NAMALWA (cell line): ENCODE data around the gene PLCG1.
"Not testable (repeated sequence)": the region's sequence is repeated elsewhere in the genome, so short reads cannot be mapped to it uniquely, and the experiment has no call there.

Source experiments
- DNase-seq: peaks from one replicate; pipeline ENCODE4 v3.0.0-alpha.2; 2015; ENCODE audit warnings: low spot score

PLCG1 gene

GRCh38 chr20:41136680-41137613 lies at the start of gene PLCG1:
Gene PLCG1, plus strand, starts transcription at chr20:41137543. Its CDS starts 99 bp downstream, at chr20:41137642.
- DNase-seq, result peak; percentile 86

GRCh38 chr20:41087777-41088176 lies 49.6 kb upstream of the PLCG1 start:
- DNase-seq, result no peak

GRCh38 chr20:41089555-41089954 lies 47.8 kb upstream of the PLCG1 start:
- no peak for DNase-seq

GRCh38 chr20:41091927-41092326 lies 45.4 kb upstream of the PLCG1 start:
- DNase-seq, result no peak

- DNase-seq, result peak; percentile 28
Observed at GRCh38 chr20:41094353-41095055, 42.8 kb upstream of the PLCG1 start.

GRCh38 chr20:41095110-41095969 lies 42.0 kb upstream of the PLCG1 start:
- peak; percentile 77 for DNase-seq

- no peak for DNase-seq
Observed at GRCh38 chr20:41098703-41099250, 38.6 kb upstream of the PLCG1 start.

GRCh38 chr20:41100001-41100480 lies 37.3 kb upstream of the PLCG1 start:
- no peak for DNase-seq

GRCh38 chr20:41101660-41102059 lies 35.7 kb upstream of the PLCG1 start:
- no peak for DNase-seq

- DNase-seq, result no peak
Observed at GRCh38 chr20:41108531-41108930, 28.8 kb upstream of the PLCG1 start.

GRCh38 chr20:41110012-41110411 lies 27.3 kb upstream of the PLCG1 start:
- no peak for DNase-seq

GRCh38 chr20:41110930-41111577 lies 26.3 kb upstream of the PLCG1 start:
- no peak for DNase-seq

GRCh38 chr20:41111578-41111951 lies 25.8 kb upstream of the PLCG1 start:
- no peak for DNase-seq

GRCh38 chr20:41116282-41116956 lies 20.9 kb upstream of the PLCG1 start:
- no peak for DNase-seq

GRCh38 chr20:41118159-41118558 lies 19.2 kb upstream of the PLCG1 start:
- DNase-seq, result not testable (repeated sequence)

GRCh38 chr20:41118632-41119031 lies 18.7 kb upstream of the PLCG1 start:
- DNase-seq, result no peak

- no peak for DNase-seq
Observed at GRCh38 chr20:41119614-41120561, 17.5 kb upstream of the PLCG1 start.

- DNase-seq, result no peak
Observed at GRCh38 chr20:41121399-41121798, 15.9 kb upstream of the PLCG1 start.

- DNase-seq, result no peak
Observed at GRCh38 chr20:41123631-41124030, 13.7 kb upstream of the PLCG1 start.
